GM18870 (cell line): ENCODE results near the gene MTCH1.

Source experiments
- ATAC-seq: cut with Tn5 transposase; IDR thresholded peaks from one replicate; pipeline ENCODE4 v1.9.1; 2021; ENCODE audit warnings: moderate library complexity; ENCODE audit not compliant: unreplicated experiment

Gene MTCH1

DNA sequence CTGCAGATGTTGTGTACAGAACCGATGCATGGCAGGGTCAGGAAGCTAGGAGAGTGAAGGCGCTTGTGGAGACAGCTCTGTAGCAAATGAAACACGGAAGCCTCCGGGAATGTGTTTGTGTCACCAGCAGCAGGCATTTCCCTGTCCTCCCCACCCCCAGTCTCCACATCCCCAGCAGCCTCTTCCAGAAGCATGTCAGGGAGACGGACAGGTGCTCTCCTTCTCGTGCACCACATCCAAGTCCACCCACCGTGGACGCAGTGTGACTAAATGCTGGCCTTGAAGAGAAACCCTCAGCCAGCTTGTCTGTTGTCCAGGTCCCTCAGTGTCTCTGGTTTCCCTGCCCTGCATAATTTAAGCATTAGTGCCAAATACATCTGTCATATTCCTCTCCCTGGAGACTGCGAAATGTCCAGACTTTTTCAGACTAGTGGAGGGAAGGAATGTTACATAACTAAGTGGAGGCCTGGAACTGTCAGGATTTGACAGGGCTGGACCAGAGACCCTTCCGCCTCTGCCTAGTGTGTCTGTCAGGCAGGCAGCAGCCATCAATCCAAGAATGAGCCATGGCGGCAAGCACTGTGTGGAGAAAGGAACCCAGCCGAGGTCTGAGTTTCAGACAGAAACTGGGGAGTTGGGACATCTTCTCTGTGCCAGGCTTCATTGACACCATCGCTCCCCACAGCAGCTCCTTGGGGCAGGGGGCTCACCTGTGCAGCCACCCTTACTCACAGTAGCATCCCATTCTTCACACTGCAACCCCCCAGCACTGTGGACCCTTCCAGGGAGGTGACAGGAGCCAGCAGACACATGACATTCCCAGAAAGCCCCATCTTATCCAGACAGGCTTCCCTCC, 58.1 kb downstream of the MTCH1 start:
- no peak for ATAC-seq

GRCh38 chr6:36926708-36927513, 59.1 kb downstream of the MTCH1 start:
- ATAC-seq, result no peak

GRCh38 chr6:36925809-36926208, 60.2 kb downstream of the MTCH1 start:
- no peak for ATAC-seq

DNA sequence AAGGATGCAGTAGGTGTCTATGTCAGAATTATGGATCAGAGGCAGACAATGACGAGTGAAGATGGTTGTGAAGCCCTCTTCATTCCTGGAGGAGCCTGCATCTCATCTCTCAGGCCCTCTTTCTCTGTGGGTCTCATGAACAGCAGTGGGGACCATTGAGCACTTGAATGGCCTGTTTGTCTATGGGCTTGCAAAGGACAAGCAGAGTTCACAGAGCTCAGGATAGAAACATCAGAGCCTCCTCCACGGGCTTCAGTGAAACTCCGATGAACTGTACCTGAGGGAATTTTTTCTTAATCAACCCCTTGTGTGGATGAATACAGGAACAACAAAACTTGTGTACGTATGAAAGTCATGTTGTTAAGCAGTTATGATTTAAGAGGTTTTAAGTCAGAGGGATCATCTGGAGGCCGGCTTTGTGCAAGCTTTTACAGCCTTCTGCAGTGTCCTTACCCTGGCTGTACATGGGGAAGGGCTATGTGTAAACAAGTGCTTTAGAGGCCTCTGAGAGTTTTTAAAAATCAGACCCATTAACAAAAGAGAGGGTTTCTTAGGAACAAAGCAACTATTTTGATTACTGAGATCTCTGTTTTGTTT, 61.1 kb downstream of the MTCH1 start:
- no peak for ATAC-seq

DNA sequence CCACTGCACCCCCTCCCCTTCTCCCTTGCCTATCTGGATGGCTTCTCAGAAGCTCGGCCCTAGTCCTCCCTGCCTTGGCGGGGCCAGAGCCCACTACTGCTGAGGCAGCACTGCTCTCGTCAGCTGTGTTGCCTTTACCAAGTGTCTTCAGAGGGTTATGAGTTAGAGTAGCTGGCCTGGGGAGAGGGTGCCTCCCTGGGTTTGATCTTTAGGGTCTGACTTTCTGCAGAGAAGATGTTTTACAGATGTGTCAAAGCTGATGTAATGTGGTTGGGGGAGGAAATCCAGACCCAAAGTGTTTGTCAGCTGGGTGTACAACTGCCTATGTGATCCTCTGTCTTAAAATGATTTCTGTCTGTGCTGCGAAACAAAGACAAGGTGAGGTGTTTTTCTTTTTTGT, 61.9 kb downstream of the MTCH1 start:
- ATAC-seq, result no peak

- ATAC-seq, result no peak
Measured at GRCh38 chr6:36920546-36920945, 65.5 kb downstream of the MTCH1 start.

GRCh38 chr6:36920049-36920448, 65.9 kb downstream of the MTCH1 start:
- no peak for ATAC-seq
